HUES64 (cell line): ENCODE data around the gene CTNNA3.

Experiments used
- H3K27ac ChIP-seq: 2 replicates; pipeline ENCODE4 v1.7.0; 2013; ENCODE audit warnings: low read depth, low read length, inconsistent platforms
- H3K27me3 ChIP-seq: 2 replicates; pipeline ENCODE4 v1.6.1; 2013; ENCODE audit warnings: mild to moderate bottlenecking, low read length; ENCODE audit not compliant: insufficient read depth
- H3K36me3 ChIP-seq: 2 replicates; pipeline ENCODE4 v1.6.1; 2013; ENCODE audit warnings: mild to moderate bottlenecking, low read length; ENCODE audit not compliant: insufficient read depth
- H3K4me1 ChIP-seq: 2 replicates; pipeline ENCODE4 v1.6.1; 2013; ENCODE audit warnings: mild to moderate bottlenecking, low read length, moderate library complexity; ENCODE audit not compliant: insufficient read depth
- H3K4me3 ChIP-seq: 2 replicates; pipeline ENCODE4 v1.5.1; 2013; ENCODE audit warnings: mild to moderate bottlenecking, low read length, moderate library complexity
- H3K9ac ChIP-seq: 2 replicates; pipeline ENCODE4 v1.6.1; 2013; ENCODE audit warnings: mild to moderate bottlenecking, low read depth, low read length
- H3K9me3 ChIP-seq: 2 replicates; pipeline ENCODE4 v1.6.1; 2013; ENCODE audit warnings: low read depth, low read length; ENCODE audit not compliant: insufficient read depth
- WGBS: fragments of 150-250, 120-280 bp; methylation state at CpG from one replicate; pipeline ENCODE4 v1.1.7; 2013; ENCODE audit warnings: missing lambda C conversion rate; 5-methylcytosine and 5-hydroxymethylcytosine counted together

The CTNNA3 gene

DNA sequence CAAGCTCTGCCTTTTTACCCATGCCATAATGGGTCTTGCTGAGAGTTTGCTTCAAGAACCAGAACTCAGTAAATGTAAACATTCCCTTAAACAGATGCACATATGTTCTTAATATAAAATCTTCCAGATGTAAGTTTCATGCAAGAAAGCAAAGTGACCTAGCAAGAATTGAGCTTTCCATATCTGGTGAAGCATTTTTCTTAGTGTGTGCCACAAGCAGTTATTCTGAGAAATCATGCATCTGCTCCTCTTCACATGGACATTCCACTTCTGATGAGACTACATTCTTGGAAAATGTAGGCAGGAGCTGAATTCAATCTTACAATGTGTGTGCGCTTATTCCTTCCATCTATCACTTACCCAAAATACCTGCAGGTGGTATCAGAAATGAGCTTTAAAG is 997.9 kb downstream of the CTNNA3 start:
- Histone ChIP-seq H3K27me3 (no peaks in the 10 kb centered on the region), H3K36me3 (no peaks in the 10 kb centered on the region), H3K9me3 (no peaks in the 10 kb centered on the region), H3K4me1 (no peaks in the 10 kb centered on the region), H3K4me3 (no peak overlapping the region), H3K9ac (no peak overlapping the region), H3K27ac (no peak overlapping the region)
- WGBS, result no CpG with 5 or more reads among the region's 1 CpG

GRCh38 chr10:66695046-66695445 is 1000.9 kb downstream of the CTNNA3 start:
- no peaks in the 10 kb centered on the region for H3K27me3 ChIP-seq
- H3K9ac ChIP-seq, result no peak overlapping the region
- no peak overlapping the region for H3K4me3 ChIP-seq
- 89% methylated on average over 1 of the region's 1 CpG for WGBS
- H3K36me3 ChIP-seq, result no peaks in the 10 kb centered on the region
- H3K4me1 ChIP-seq, result no peaks in the 10 kb centered on the region
- no peak overlapping the region for H3K27ac ChIP-seq
- 0 out of 2 replicates have a peak, but pooled peaks cover under 1% of the 10 kb centered on the region for H3K9me3 ChIP-seq

GRCh38 chr10:66684581-66684980 is 1011.4 kb downstream of the CTNNA3 start:
- Histone ChIP-seq H3K9ac (no peak overlapping the region), H3K4me3 (no peak overlapping the region), H3K27ac (no peak overlapping the region), H3K27me3 (no peaks in the 10 kb centered on the region), H3K36me3 (no peaks in the 10 kb centered on the region), H3K9me3 (0 out of 2 replicates have a peak, but pooled peaks cover 1% of the 10 kb centered on the region), H3K4me1 (no peaks in the 10 kb centered on the region)
- 100% methylated on average over 2 of the region's 3 CpGs for WGBS

- no peak overlapping the region for H3K4me3 ChIP-seq
- H3K27ac ChIP-seq, result no peak overlapping the region
- H3K36me3 ChIP-seq, result no peaks in the 10 kb centered on the region
- 96% methylated on average over 1 of the region's 1 CpG for WGBS
- H3K9ac ChIP-seq, result no peak overlapping the region
- no peaks in the 10 kb centered on the region for H3K9me3 ChIP-seq
- H3K4me1 ChIP-seq, result no peaks in the 10 kb centered on the region
- H3K27me3 ChIP-seq, result no peaks in the 10 kb centered on the region
These were observed 1015.1 kb downstream of the CTNNA3 start for GRCh38 chr10:66680886-66681285.

DNA sequence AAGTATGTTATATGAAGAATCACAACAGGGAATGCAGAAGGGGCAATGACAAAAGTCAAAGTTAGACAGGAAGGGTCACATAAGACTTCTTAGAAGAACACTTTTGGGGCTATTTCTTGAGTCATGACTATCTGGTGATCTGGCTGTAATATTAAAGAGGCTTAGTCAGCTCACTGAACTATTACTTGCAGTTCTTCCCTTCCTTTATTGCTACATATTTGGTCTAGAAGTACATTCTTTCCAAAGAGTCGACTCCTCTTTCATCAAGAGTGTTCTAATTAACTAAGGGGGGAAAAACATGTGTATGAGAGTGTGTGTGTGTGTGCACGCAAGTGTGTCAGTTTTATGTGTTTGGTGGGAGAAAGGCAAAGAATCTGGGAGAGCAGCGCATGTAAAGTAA is 1017.5 kb downstream of the CTNNA3 start:
- 100% methylated on average over 3 of the region's 3 CpGs for WGBS
- H3K27ac ChIP-seq, result no peak overlapping the region
- no peaks in the 10 kb centered on the region for H3K27me3 ChIP-seq

GRCh38 chr10:66673071-66673470 is 1022.9 kb downstream of the CTNNA3 start:
- H3K27ac ChIP-seq, result no peak overlapping the region
- H3K9me3 ChIP-seq, result no peaks in the 10 kb centered on the region
- H3K9ac ChIP-seq, result no peak overlapping the region
- H3K4me1 ChIP-seq, result no peaks in the 10 kb centered on the region
- no peaks in the 10 kb centered on the region for H3K36me3 ChIP-seq
- no CpG with 5 or more reads among the region's 2 CpGs for WGBS
- H3K4me3 ChIP-seq, result no peak overlapping the region
- H3K27me3 ChIP-seq, result no peaks in the 10 kb centered on the region

More for the DNA sequence above, 1017.5 kb downstream of the CTNNA3 start:
- H3K9ac ChIP-seq, result no peak overlapping the region
- no peak overlapping the region for H3K4me3 ChIP-seq
- H3K9me3 ChIP-seq, result no peaks in the 10 kb centered on the region
- no peaks in the 10 kb centered on the region for H3K36me3 ChIP-seq
- H3K4me1 ChIP-seq, result no peaks in the 10 kb centered on the region

GRCh38 chr10:66671562-66671961 is 1024.4 kb downstream of the CTNNA3 start:
- 100% methylated on average over 1 of the region's 1 CpG for WGBS
- H3K27ac ChIP-seq, result no peak overlapping the region
- H3K27me3 ChIP-seq, result no peaks in the 10 kb centered on the region
- H3K36me3 ChIP-seq, result no peaks in the 10 kb centered on the region
- no peak overlapping the region for H3K9ac ChIP-seq
- no peaks in the 10 kb centered on the region for H3K4me1 ChIP-seq
- no peaks in the 10 kb centered on the region for H3K9me3 ChIP-seq
- no peak overlapping the region for H3K4me3 ChIP-seq

- no peaks in the 10 kb centered on the region for H3K27me3 ChIP-seq
- no peaks in the 10 kb centered on the region for H3K9me3 ChIP-seq
- H3K36me3 ChIP-seq, result no peaks in the 10 kb centered on the region
- no peak overlapping the region for H3K9ac ChIP-seq
- H3K4me3 ChIP-seq, result no peak overlapping the region
- H3K27ac ChIP-seq, result no peak overlapping the region
- H3K4me1 ChIP-seq, result no peaks in the 10 kb centered on the region
- WGBS, result no CpG with 5 or more reads among the region's 1 CpG
These were observed 1024.9 kb downstream of the CTNNA3 start for GRCh38 chr10:66671064-66671463.

DNA sequence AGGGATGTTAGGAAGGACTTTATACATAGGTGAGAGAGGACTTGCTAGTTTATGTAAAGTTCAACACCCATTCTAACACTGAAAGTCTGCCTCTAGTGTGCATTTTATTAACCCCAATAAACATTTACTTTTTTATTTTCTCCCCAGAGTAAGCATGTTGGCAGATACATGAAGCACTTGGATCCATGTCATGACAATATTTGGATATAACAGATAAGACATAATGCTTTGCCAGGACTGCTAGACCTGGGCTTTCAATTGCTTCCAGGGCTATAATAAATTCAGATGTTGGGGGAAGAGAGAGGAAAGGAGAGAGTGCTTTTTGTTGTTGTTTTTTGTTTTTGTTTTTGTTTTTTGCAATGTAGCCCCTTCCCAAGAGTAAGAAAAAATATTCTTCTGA is 1039.5 kb downstream of the CTNNA3 start:
- no peak overlapping the region for H3K9ac ChIP-seq
- no peaks in the 10 kb centered on the region for H3K27me3 ChIP-seq
- no peak overlapping the region for H3K4me3 ChIP-seq
- H3K9me3 ChIP-seq, result peaks cover 23% of the 10 kb centered on the region
- no peak overlapping the region for H3K27ac ChIP-seq
- H3K4me1 ChIP-seq, result no peaks in the 10 kb centered on the region
- H3K36me3 ChIP-seq, result no peaks in the 10 kb centered on the region

GRCh38 chr10:66654861-66655260 is 1041.1 kb downstream of the CTNNA3 start:
- H3K36me3 ChIP-seq, result no peaks in the 10 kb centered on the region
- WGBS, result 84% methylated on average over 1 of the region's 1 CpG
- no peak overlapping the region for H3K27ac ChIP-seq

GRCh38 chr10:66651308-66652082 is 1044.5 kb downstream of the CTNNA3 start:
- 97% methylated on average over 30 of the region's 30 CpGs for WGBS

More at GRCh38 chr10:66654861-66655260, 1041.1 kb downstream of the CTNNA3 start:
- Histone ChIP-seq H3K4me3 (no peak overlapping the region), H3K4me1 (no peaks in the 10 kb centered on the region), H3K9ac (no peak overlapping the region), H3K27me3 (no peaks in the 10 kb centered on the region), H3K9me3 (peaks cover 25% of the 10 kb centered on the region)

GRCh38 chr10:66649626-66650025 is 1046.4 kb downstream of the CTNNA3 start:
- Histone ChIP-seq H3K4me3 (no peak overlapping the region), H3K27ac (no peak overlapping the region), H3K27me3 (no peaks in the 10 kb centered on the region), H3K9me3 (peaks cover 28% of the 10 kb centered on the region), H3K4me1 (no peaks in the 10 kb centered on the region), H3K9ac (no peak overlapping the region), H3K36me3 (no peaks in the 10 kb centered on the region)
- WGBS, result 94% methylated on average over 3 of the region's 3 CpGs

More at GRCh38 chr10:66651308-66652082, 1044.5 kb downstream of the CTNNA3 start:
- Histone ChIP-seq H3K4me1 (no peaks in the 10 kb centered on the region), H3K9ac (no peak overlapping the region), H3K4me3 (no peak overlapping the region), H3K27ac (no peak overlapping the region), H3K9me3 (peaks cover 25% of the 10 kb centered on the region), H3K27me3 (no peaks in the 10 kb centered on the region), H3K36me3 (no peaks in the 10 kb centered on the region)
